BE2C (cell line): ENCODE measurements around the gene MARS1.

ENCODE experiments used
- DNase-seq: peaks from one replicate; pipeline ENCODE4 v3.0.0-alpha.2; 2020
- H3K27me3 ChIP-seq: fragments of 250-450 bp; sonication (Bioruptor Pico); 2 replicates; pipeline ENCODE4 v1.5.1; 2020; ENCODE audit warnings: mild to moderate bottlenecking
- H3K36me3 ChIP-seq: fragments of 250-450 bp; sonication (Bioruptor Pico); 2 replicates; pipeline ENCODE4 v1.5.1; 2020; ENCODE audit warnings: mild to moderate bottlenecking
- H3K4me1 ChIP-seq: fragments of 250-450 bp; sonication (Bioruptor Pico); 2 replicates; pipeline ENCODE4 v1.5.1; 2020
- H3K4me3 ChIP-seq: 2 replicates; pipeline ENCODE4 v1.5.1; 2011; ENCODE audit warnings: low read depth, low read length
- H3K9me3 ChIP-seq: fragments of 250-450 bp; sonication (Bioruptor Pico); 2 replicates; pipeline ENCODE4 v1.5.1; 2020
- TF ChIP-seq, protein P1 (sequence below): IDR thresholded peaks from 2 replicates; pipeline ENCODE4 v1.5.1; 2012; ENCODE audit warnings: mild to moderate bottlenecking, low read depth, low read length

Gene MARS1

DNA sequence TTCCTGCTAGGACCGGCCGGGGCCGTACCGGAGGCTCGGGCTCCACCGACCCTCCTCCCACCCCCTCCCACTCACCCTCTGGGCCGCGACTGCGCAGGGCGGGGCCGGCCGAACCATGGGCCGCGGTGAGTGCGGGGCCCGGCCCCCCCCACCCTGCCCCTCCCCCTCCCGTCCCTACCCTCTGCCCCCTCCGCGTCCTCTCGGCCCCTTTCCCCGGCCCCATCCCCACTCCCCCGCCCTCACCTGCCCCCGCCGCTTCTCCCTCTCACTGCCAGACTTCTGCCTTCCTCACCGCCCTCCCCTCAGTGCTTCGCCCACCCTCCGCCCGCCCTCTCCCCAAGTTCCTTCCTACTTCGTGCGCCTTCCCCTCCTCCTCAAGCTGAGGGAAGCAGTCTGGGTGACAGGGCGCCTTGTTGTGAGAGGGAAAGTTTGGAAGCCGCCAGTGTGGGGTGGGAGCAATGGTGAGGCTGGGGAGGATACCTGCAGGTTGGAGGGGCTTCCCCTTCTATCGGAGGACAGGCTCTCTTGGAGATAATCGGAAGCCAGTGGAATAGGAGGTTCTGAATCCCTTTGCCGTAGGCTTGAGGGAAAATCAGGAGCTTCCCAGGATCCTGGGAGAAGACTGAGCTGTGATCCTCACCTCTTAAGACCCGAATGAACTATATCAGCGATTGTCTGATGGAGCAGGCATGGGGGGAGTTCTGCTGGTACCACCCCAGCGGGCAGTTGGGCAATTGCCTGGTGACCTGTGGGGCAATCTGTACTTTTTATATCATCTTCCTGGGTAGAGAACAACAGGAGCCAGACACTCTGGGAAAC, 35.2 kb downstream of the MARS1 start:
- Histone ChIP-seq H3K9me3 (no peaks in the 10 kb centered on the region), H3K27me3 (no peaks in the 10 kb centered on the region), H3K36me3 (peaks cover 34% of the 10 kb centered on the region), H3K4me3 (peak overlapping the region; percentile 92), H3K4me1 (peaks cover 17% of the 10 kb centered on the region)
- TF ChIP-seq, protein P1, sequence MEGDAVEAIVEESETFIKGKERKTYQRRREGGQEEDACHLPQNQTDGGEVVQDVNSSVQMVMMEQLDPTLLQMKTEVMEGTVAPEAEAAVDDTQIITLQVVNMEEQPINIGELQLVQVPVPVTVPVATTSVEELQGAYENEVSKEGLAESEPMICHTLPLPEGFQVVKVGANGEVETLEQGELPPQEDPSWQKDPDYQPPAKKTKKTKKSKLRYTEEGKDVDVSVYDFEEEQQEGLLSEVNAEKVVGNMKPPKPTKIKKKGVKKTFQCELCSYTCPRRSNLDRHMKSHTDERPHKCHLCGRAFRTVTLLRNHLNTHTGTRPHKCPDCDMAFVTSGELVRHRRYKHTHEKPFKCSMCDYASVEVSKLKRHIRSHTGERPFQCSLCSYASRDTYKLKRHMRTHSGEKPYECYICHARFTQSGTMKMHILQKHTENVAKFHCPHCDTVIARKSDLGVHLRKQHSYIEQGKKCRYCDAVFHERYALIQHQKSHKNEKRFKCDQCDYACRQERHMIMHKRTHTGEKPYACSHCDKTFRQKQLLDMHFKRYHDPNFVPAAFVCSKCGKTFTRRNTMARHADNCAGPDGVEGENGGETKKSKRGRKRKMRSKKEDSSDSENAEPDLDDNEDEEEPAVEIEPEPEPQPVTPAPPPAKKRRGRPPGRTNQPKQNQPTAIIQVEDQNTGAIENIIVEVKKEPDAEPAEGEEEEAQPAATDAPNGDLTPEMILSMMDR: no peak
- peak; percentile 50 for DNase-seq

- DNase-seq: no peak
- H3K4me3 ChIP-seq: peak overlapping the region; percentile 92
- H3K9me3 ChIP-seq: no peaks in the 10 kb centered on the region
- peaks cover 16% of the 10 kb centered on the region for H3K4me1 ChIP-seq
- no peaks in the 10 kb centered on the region for H3K27me3 ChIP-seq
- TF ChIP-seq, protein P1: no peak
- H3K36me3 ChIP-seq: peaks cover 33% of the 10 kb centered on the region
Measured at GRCh38 chr12:57523706-57524614, 36.1 kb downstream of the MARS1 start.

DNA sequence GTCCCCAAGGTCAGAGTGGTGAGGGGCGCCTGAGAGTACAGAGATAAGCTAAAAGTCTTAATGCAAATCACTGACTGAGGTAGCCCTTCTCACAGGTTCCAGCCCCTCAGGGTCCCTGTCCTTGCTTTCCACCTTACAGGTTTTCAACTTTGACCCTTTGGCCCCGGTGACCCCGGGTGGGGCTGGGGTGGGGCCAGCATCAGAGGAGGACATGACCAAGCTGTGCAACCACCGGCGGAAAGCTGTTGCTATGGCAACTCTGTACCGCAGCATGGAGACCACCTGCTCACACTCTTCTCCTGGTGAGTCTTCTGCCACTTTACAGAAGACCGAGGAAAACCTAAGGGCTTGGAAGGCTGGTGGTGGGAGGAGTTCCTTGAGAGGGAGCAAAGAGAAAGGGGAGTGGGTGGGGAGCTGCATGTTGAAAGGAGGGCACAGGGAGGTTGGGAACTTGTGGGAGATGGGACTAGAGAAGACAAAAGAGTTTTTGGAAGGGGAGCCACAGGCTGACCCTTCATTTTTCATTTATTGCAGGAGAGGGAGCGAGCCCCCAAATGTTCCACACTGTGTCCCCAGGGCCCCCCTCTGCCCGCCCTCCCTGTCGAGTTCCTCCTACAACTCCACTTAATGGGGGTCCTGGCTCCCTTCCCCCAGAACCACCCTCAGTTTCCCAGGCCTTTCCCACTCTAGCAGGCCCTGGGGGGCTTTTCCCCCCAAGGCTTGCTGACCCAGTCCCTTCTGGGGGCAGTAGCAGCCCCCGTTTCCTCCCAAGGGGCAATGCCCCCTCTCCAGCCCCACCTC, 37.1 kb downstream of the MARS1 start:
- Histone ChIP-seq H3K9me3 (no peaks in the 10 kb centered on the region), H3K27me3 (no peaks in the 10 kb centered on the region), H3K4me1 (peaks cover 14% of the 10 kb centered on the region), H3K36me3 (peaks cover 39% of the 10 kb centered on the region), H3K4me3 (peak overlapping the region; percentile 92; the same call in 1 of the 2 replicates)
- DNase-seq: no peak
- TF ChIP-seq, protein P1: no peak

DNA sequence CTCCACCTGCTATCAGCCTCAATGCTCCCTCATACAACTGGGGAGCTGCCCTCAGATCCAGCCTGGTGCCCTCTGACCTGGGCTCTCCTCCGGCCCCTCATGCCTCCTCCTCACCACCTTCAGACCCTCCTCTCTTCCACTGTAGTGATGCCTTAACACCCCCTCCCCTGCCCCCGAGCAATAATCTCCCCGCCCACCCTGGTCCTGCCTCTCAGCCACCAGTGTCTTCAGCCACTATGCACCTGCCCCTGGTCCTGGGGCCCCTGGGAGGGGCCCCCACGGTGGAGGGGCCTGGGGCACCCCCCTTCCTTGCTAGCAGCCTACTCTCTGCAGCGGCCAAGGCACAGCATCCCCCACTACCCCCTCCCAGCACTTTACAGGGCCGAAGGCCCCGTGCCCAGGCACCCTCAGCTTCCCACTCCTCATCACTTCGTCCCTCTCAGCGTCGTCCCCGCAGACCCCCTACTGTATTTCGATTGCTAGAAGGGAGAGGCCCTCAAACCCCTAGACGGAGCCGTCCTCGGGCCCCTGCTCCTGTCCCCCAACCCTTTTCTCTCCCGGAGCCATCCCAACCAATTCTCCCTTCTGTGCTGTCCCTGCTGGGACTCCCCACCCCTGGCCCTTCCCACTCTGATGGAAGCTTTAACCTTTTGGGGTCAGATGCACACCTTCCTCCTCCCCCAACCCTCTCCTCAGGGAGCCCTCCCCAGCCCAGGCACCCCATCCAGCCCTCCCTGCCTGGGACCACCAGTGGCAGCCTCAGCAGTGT, 37.9 kb downstream of the MARS1 start:
- Histone ChIP-seq H3K4me1 (peaks cover 14% of the 10 kb centered on the region), H3K9me3 (no peaks in the 10 kb centered on the region), H3K27me3 (no peaks in the 10 kb centered on the region), H3K36me3 (peaks cover 46% of the 10 kb centered on the region), H3K4me3 (no peak overlapping the region)
- no peak for DNase-seq
- TF ChIP-seq, protein P1: no peak

- Histone ChIP-seq H3K4me1 (peaks cover 6% of the 10 kb centered on the region), H3K36me3 (peaks cover 52% of the 10 kb centered on the region), H3K9me3 (no peaks in the 10 kb centered on the region), H3K4me3 (no peak overlapping the region), H3K27me3 (no peaks in the 10 kb centered on the region)
- TF ChIP-seq, protein P1: no peak
- no peak for DNase-seq
Measured at GRCh38 chr12:57526477-57527126, 38.7 kb downstream of the MARS1 start.
